K562 (cell line): ENCODE measurements around the gene VPS37B. TPM values are rescaled to one million over a fixed set of nuclear protein-coding genes. Genes with fewer than 3 reads are reported as not detected.

Source experiments
- ARID4B ChIP-seq: sonication (generic); formaldehyde crosslinking; IDR thresholded peaks from 2 replicates; pipeline ENCODE4 v1.8.0; 2022; ENCODE audit warnings: mild to moderate bottlenecking, missing genetic modification reagents
- CHCHD3 ChIP-seq: fragments of 250-450 bp; sonication (Bioruptor Pico); IDR thresholded peaks from 2 replicates; pipeline ENCODE4 v2.1.2; 2022; ENCODE audit warnings: mild to moderate bottlenecking
- GTF3C2 ChIP-seq: IDR thresholded peaks from 3 replicates; pipeline ENCODE4 v1.6.1; 2011; ENCODE audit warnings: borderline replicate concordance, mild to moderate bottlenecking, moderate library complexity; ENCODE audit not compliant: insufficient read length; ENCODE audit errors: extremely low read depth
- MCM3 ChIP-seq: fragments of 450-650 bp; IDR thresholded peaks from 2 replicates; pipeline ENCODE4 v1.6.1; 2016
- NEUROD1 ChIP-seq: fragments of 150-350 bp; IDR thresholded peaks from 2 replicates; pipeline ENCODE4 v1.6.1; 2014; ENCODE audit warnings: borderline replicate concordance, low read length, low read depth; ENCODE audit not compliant: partially characterized antibody
- NR2C1 ChIP-seq, 2 experiments: fragments of 450-650 bp; IDR thresholded peaks; 2 replicates each; pipeline ENCODE4 v1.6.1; 2017; ENCODE audit warnings: mild to moderate bottlenecking in 2 of 2, antibody characterized with exemption in 1 of 2, inconsistent platforms in 1 of 2, missing compliant biosample characterization in 1 of 2, missing genetic modification characterization in 1 of 2
- PREB ChIP-seq: sonication (generic); formaldehyde crosslinking; IDR thresholded peaks from 2 replicates; pipeline ENCODE4 v1.8.1; 2023; ENCODE audit warnings: mild to moderate bottlenecking, missing genetic modification reagents
- PRPF4 ChIP-seq: fragments of 200-400 bp; formaldehyde crosslinking; IDR thresholded peaks from one replicate; pipeline ENCODE4 v1.6.1; 2017; ENCODE audit warnings: low read length, low read depth, mild to moderate bottlenecking; ENCODE audit not compliant: insufficient read depth, poor library complexity, severe bottlenecking
- RFX1 ChIP-seq: fragments of 450-650 bp; IDR thresholded peaks from 2 replicates; pipeline ENCODE4 v1.6.1; 2016; ENCODE audit warnings: mild to moderate bottlenecking, moderate library complexity
- SETDB1 ChIP-seq: IDR thresholded peaks from one replicate; pipeline ENCODE4 v1.6.1; 2012; ENCODE audit warnings: low read length, control low read depth, inconsistent platforms
- SRSF9 ChIP-seq: fragments of 200-400 bp; formaldehyde crosslinking; IDR thresholded peaks from 2 replicates; pipeline ENCODE4 v1.6.1; 2017; ENCODE audit warnings: low read depth, low read length, borderline replicate concordance
- TEAD1 ChIP-seq, 2 experiments: fragments of 450-650 bp in 1 of 2; sonication (generic) in 1 of 2; formaldehyde crosslinking; IDR thresholded peaks; 2 replicates each; pipeline versions ENCODE4 v1.4.0 to v1.8.0; 2020 to 2022; ENCODE audit warnings: mild to moderate bottlenecking in 2 of 2, missing genetic modification reagents in 1 of 2
- ZFX ChIP-seq: sonication (generic); formaldehyde crosslinking; IDR thresholded peaks from 2 replicates; pipeline ENCODE4 v1.8.0; 2022; ENCODE audit warnings: mild to moderate bottlenecking, missing genetic modification reagents, moderate library complexity
- ZNF24 ChIP-seq: fragments of 450-650 bp; IDR thresholded peaks from 2 replicates; pipeline ENCODE4 v1.6.1; 2016
- ZNF324 ChIP-seq: fragments of 250-450 bp; sonication (Bioruptor Pico); IDR thresholded peaks from 2 replicates; pipeline ENCODE4 v1.4.0; 2020; ENCODE audit warnings: mild to moderate bottlenecking
- ZNF655 ChIP-seq: fragments of 250-450 bp; sonication (Bioruptor Pico); IDR thresholded peaks from 2 replicates; pipeline ENCODE4 v1.5.0; 2021
- polyA plus RNA-seq, 8 experiments: library from polyadenylated mRNA; depleted of rRNA in 4 of 8; stranded (reverse) in 5 of 8; unstranded in 3 of 8; fragments of >200 nt; fragmentation: Nextera tagmentation in 2 of 8; fragmentation: Illumina TruSeq in 1 of 8; extraction: Ambion mirVana in 2 of 8; extraction: Trizol in 1 of 8; gene quantifications; 2 replicates each; pipeline versions ENCODE4 v1.2.1 to v1.2.3, GENCODE V29; 2011 to 2014; ENCODE audit warnings: inconsistent platforms in 1 of 8, missing spikeins in 1 of 8
- total RNA-seq, 7 experiments: library from RNA; depleted of rRNA in 6 of 7; stranded (reverse); fragments of >200 nt in 6 of 7; fragmentation: Illumina TruSeq in 2 of 7; extraction: Trizol in 2 of 7; gene quantifications; 2 replicates each; pipeline versions ENCODE4 v1.2.1 to v1.2.3, GENCODE V29; 2011 to 2021; ENCODE audit warnings: low replicate concordance in 1 of 7

Gene VPS37B
- total and polyA plus RNA-seq, 9 of the 15 experiments (the other 6 are each of a cell fraction or from before 2014, with no cell fraction given): 0.28 to 37.4 (median 17.9) TPM

GRCh38 chr12:122895704-122896636 lies at the start of gene VPS37B (continued):
- TF ChIP-seq ZNF655 (CRISPR knock-in tag) (no peak), PREB (CRISPR knock-in tag) (no peak), NEUROD1 (no peak), ZNF324 (CRISPR knock-in tag) (no peak), ARID4B (CRISPR knock-in tag) (peak; percentile 75; the same call in 1 of the 2 replicates), ZFX (CRISPR knock-in tag) (peak; percentile 81), RFX1 (no peak), SETDB1 (no peak), MCM3 (no peak), SRSF9 (no peak), GTF3C2 (no peak), ZNF24 (peak; percentile 63), CHCHD3 (no peak), PRPF4 (no peak), NR2C1 (IDR thresholded peaks at IDR 0.05) (no peak), NR2C1 (tag; IDR thresholded peaks at IDR 0.05) (peak; percentile 42; the same call in 1 of the 2 replicates), TEAD1 (CRISPR knock-in tag; IDR thresholded peaks at IDR 0.05) (peak; percentile 76 to 98)
